Naive thymus-derived CD4-positive, alpha-beta T cell (primary cell): Measurements from ENCODE around the gene MARCHF3. TPM values are rescaled to one million over a fixed set of nuclear protein-coding genes. Genes with fewer than 3 reads are reported as not detected.

Experiments
- ATAC-seq: fragments of 150-1000 bp; cut with Tn5 transposase; 2 replicates; pipeline ENCODE4 v1.10.0; 2021; ENCODE audit warnings: mild to moderate bottlenecking, moderate library complexity
- CTCF ChIA-PET: fragments of 350-600 bp; sonication (Branson Sonifier 250); formaldehyde crosslinking; loops from one replicate; lab custom pipeline; 2021; ENCODE audit warnings: antibody characterized with exemption; lab: Charles Lee
- POLR2A ChIA-PET: fragments of 350-600 bp; sonication (Branson Sonifier 250); formaldehyde crosslinking; loops from one replicate; lab custom pipeline; 2021; ENCODE audit warnings: antibody characterized with exemption, inconsistent platforms; lab: Charles Lee
- DNase-seq, 9 donors: peaks; one replicate each; pipeline versions ENCODE4 v3.0.0 to v3.0.0-alpha.2; 2020 to 2022; ENCODE audit warnings: mixed read lengths in 1 of 9
- H3K27ac ChIP-seq: one replicate; pipeline ENCODE4 v1.7.0; 2013; ENCODE audit warnings: mild to moderate bottlenecking, low read depth, low read length, moderate library complexity
- H3K27me3 ChIP-seq, 2 donors: one replicate each; pipeline ENCODE4 v1.7.0; 2013; ENCODE audit warnings: low read length in 2 of 2, mild to moderate bottlenecking in 2 of 2, moderate library complexity in 2 of 2; ENCODE audit not compliant: control insufficient read depth in 2 of 2, insufficient read depth in 2 of 2
- H3K36me3 ChIP-seq, 3 experiments: 1 replicate in 2 of 3; 2 replicates in 1 of 3; pipeline ENCODE4 v1.7.0; 2013; ENCODE audit warnings: low read length in 3 of 3, mild to moderate bottlenecking in 3 of 3, moderate library complexity in 1 of 3; ENCODE audit not compliant: insufficient read depth in 3 of 3, control insufficient read depth in 2 of 3
- H3K4me1 ChIP-seq, 2 donors: one replicate each; pipeline ENCODE4 v1.7.0; 2013; ENCODE audit warnings: low read length in 2 of 2, mild to moderate bottlenecking in 2 of 2, moderate library complexity in 1 of 2; ENCODE audit not compliant: control insufficient read depth in 2 of 2, insufficient read depth in 2 of 2
- H3K4me3 ChIP-seq: 2 replicates; pipeline ENCODE4 v1.7.0; 2013; ENCODE audit warnings: mild to moderate bottlenecking, low read length
- H3K9me3 ChIP-seq, 3 experiments: 1 replicate in 2 of 3; 2 replicates in 1 of 3; pipeline ENCODE4 v1.7.0; 2013; ENCODE audit warnings: low read length in 3 of 3; ENCODE audit not compliant: control insufficient read depth in 2 of 3
- H3K27ac Mint-ChIP-seq, 9 donors: one replicate each; pipeline ENCODE4 v1.8.0; 2020 to 2022; ENCODE audit warnings: mixed read lengths in 9 of 9, mild to moderate bottlenecking in 8 of 9, moderate library complexity in 5 of 9, inconsistent platforms in 2 of 9
- H3K27me3 Mint-ChIP-seq, 5 donors: one replicate each; pipeline ENCODE4 v1.8.0; 2021 to 2022; ENCODE audit warnings: mixed read lengths in 5 of 5, mild to moderate bottlenecking in 1 of 5
- H3K36me3 Mint-ChIP-seq, 5 donors: one replicate each; pipeline ENCODE4 v1.8.0; 2020 to 2022; ENCODE audit warnings: mixed read lengths in 5 of 5, mild to moderate bottlenecking in 3 of 5, inconsistent platforms in 1 of 5
- H3K4me1 Mint-ChIP-seq, 7 donors: one replicate each; pipeline ENCODE4 v1.8.0; 2020 to 2022; ENCODE audit warnings: mixed read lengths in 7 of 7, mild to moderate bottlenecking in 3 of 7, inconsistent platforms in 1 of 7
- H3K4me3 Mint-ChIP-seq, 10 donors: one replicate each; pipeline ENCODE4 v1.8.0; 2020 to 2022; ENCODE audit warnings: mild to moderate bottlenecking in 10 of 10, mixed read lengths in 10 of 10, moderate library complexity in 6 of 10, inconsistent platforms in 2 of 10
- H3K9me3 Mint-ChIP-seq, 11 donors: one replicate each; pipeline ENCODE4 v1.8.0; 2020 to 2022; ENCODE audit warnings: mixed read lengths in 11 of 11, mild to moderate bottlenecking in 4 of 11, inconsistent platforms in 1 of 11, moderate library complexity in 1 of 11
- intact Hi-C, 2 donors: fragments of 100-400 bp; cut with micrococcal nuclease; formaldehyde crosslinking; loops; one replicate each; pipeline ENCODE4 v1.15.1; 2023
- polyA plus RNA-seq, 2 donors: library from polyadenylated mRNA; unstranded; fragments of 300-500 nt; fragmentation: Illumina TruSeq; gene quantifications; one replicate each; pipeline ENCODE4 v1.2.3, GENCODE V29; 2021
- total RNA-seq, 6 experiments: library from RNA in 5 of 6; stranded (reverse) in 5 of 6; gene quantifications; 1 replicate in 5 of 6; 2 replicates in 1 of 6; pipeline ENCODE4 v1.2.3 and lab custom pipeline; 2021 to 2026

Gene MARCHF3
- total and polyA plus RNA-seq, 7 experiments from 2014 or later: 3.1 to 15.4 (median 13.0) TPM

DNA sequence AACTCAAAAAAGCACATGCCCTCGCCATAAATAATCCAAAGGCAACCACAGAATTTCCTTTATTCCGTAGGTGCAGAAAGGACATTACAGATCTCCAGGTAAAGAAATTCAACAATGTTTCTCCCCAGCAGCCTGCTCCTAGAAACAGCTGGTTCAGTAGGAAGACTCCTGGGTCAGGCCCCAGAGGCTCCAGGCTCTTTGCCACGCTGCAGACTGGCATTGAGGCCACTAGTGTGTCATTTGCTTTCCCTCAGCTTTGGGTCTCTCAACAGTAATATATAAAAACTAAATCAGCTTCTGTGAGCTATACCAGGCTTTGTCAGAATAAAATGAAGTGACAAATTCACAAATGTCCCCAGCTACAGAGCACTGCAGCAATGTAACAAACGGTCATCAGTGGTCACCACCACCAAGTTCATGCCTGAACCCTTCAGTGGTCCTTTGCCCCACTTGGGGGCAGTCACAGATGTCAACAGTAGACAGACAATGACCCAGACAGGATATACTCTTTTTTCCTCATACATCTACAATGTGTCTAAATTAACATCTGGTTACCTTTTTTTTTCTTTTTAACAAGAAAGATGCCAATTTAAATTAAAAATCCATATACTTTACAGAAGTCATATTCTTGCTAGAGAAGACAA lies 93.5 kb downstream of the MARCHF3 start:
- no peak overlapping the region for H3K27ac Mint-ChIP-seq
- H3K4me3 Mint-ChIP-seq: no peak overlapping the region
- no peaks in the 10 kb centered on the region for H3K27me3 Mint-ChIP-seq
- H3K4me1 Mint-ChIP-seq: peaks cover 0 to 6% (median 0%) of the 10 kb centered on the region in 7 donors
- H3K36me3 Mint-ChIP-seq: peaks cover 0 to 3% (median 0%) of the 10 kb centered on the region in 5 donors
- Histone ChIP-seq H3K4me1 (no peaks in the 10 kb centered on the region), H3K27me3 (no peaks in the 10 kb centered on the region), H3K4me3 (no peak overlapping the region), H3K36me3 (no peaks in the 10 kb centered on the region), H3K27ac (no peak overlapping the region), H3K9me3 (no peaks in the 10 kb centered on the region)
- CTCF ChIA-PET: no interaction called here
- ATAC-seq: no peak
- intact Hi-C loops: no loop called here
- no peak for DNase-seq
- POLR2A ChIA-PET: interaction anchor here (0.6 kb wide), 1 partner anchor 20 kb away, joined by 5 read pairs; no protein-coding TSS in a partner anchor
- peaks cover 0 to 5% (median 0%) of the 10 kb centered on the region in 11 donors for H3K9me3 Mint-ChIP-seq

DNA sequence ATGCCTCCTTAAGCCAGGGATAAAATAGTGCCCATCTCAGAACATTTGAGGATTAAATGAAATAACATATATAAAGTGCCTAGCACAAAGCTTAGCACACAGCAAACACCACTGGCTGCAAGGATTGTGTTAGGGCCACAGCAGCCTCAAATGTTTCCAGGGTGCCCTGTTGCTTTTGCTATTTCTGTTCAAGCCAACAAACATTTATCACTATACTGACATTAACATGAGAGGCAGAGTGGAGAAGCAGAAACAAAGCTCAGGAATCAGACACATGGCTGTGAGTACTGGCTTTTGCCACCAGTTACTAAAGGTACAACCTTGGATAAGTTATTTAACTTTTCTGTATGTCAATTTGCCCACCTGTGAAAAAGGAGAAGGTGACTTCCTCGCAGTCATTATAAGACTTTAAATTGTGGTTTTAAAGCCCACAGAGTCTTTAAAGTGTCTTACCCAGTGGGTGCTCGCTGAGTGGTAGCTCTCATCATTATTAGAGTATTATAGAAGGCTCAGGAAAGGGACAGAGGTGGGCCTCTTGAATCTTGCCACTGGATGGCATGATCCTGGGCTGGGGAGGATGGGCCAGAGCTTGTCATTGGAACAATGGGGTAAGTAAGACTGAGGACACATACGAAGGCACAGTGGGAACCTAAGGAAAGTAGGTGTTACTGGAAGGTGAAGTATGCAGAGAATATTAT lies 98.2 kb downstream of the MARCHF3 start:
- ChIA-PET POLR2A (no interaction called here), CTCF (interaction anchor here (0.6 kb wide), 1 partner anchor 136 kb away, joined by 3 read pairs; no protein-coding TSS in a partner anchor)

DNA sequence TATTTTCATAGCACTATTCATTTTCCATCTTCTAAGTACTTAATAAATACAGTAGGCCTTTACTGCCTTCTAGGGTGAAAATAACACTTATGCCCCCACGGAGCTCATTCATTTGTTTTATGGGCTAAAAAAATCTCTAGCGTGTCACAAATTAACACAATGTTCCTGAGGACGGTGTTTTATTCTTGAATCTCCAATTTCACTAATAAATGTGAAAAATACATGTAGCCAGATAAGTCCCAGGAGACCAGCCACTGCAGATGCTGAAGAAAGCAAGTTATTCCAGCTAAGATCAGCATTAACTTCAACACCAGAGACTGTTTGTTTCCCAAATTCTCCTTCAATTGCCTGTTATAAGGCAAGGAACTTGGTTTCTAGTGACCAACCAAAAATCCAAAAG lies 102.3 kb downstream of the MARCHF3 start:
- DNase-seq (no peak), ATAC-seq (no peak)
- Histone ChIP-seq H3K36me3 (no peaks in the 10 kb centered on the region), H3K27me3 (no peaks in the 10 kb centered on the region), H3K4me3 (no peak overlapping the region), H3K27ac (no peak overlapping the region), H3K4me1 (no peaks in the 10 kb centered on the region), H3K9me3 (no peaks in the 10 kb centered on the region)
- H3K27ac Mint-ChIP-seq: no peak overlapping the region
- ChIA-PET CTCF (no interaction called here), POLR2A (no interaction called here)
- H3K9me3 Mint-ChIP-seq: no peaks in the 10 kb centered on the region
- no peaks in the 10 kb centered on the region for H3K36me3 Mint-ChIP-seq
- peaks cover 0 to 10% (median 3%) of the 10 kb centered on the region in 7 donors for H3K4me1 Mint-ChIP-seq
- H3K27me3 Mint-ChIP-seq: no peaks in the 10 kb centered on the region
- intact Hi-C loops: no loop called here
- no peak overlapping the region for H3K4me3 Mint-ChIP-seq

More for the DNA sequence above, 98.2 kb downstream of the MARCHF3 start:
- Histone ChIP-seq H3K36me3 (no peaks in the 10 kb centered on the region), H3K9me3 (no peaks in the 10 kb centered on the region), H3K27me3 (no peaks in the 10 kb centered on the region), H3K4me3 (no peak overlapping the region), H3K27ac (no peak overlapping the region), H3K4me1 (no peaks in the 10 kb centered on the region)
- Mint-ChIP-seq H3K27me3 (no peaks in the 10 kb centered on the region), H3K9me3 (peaks cover 0 to 5% (median 0%) of the 10 kb centered on the region in 11 donors), H3K36me3 (peaks cover 0 to 3% (median 0%) of the 10 kb centered on the region in 5 donors), H3K4me3 (peak overlapping the region in 1 of 10 donors; percentile 31), H3K27ac (no peak overlapping the region), H3K4me1 (peaks cover 0 to 10% (median 0%) of the 10 kb centered on the region in 7 donors)
- intact Hi-C loops: no loop called here
- DNase-seq (no peak), ATAC-seq (no peak)

DNA sequence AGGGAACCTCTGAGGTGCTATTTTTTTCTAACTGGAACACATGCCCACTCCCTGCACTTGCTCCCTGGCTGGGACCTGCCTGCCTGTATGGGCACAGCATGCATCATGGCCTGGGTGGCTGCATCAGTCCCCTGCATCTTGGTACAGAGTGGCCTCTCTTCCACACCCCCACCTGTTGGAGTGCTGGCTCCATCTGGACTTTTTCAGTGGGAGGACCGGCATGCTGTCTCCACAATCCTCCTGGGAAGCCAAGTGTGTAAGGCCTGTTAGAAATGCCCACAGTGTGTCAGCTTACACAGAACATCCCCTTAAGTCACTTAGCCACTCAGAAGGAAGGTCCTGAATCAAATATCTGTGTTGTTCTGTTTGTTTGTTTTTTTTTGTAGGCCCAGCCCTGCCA lies 102.9 kb downstream of the MARCHF3 start:
- DNase-seq (no peak), ATAC-seq (no peak)
- no peaks in the 10 kb centered on the region for H3K27me3 ChIP-seq
- Mint-ChIP-seq H3K4me1 (peaks cover 0 to 10% (median 3%) of the 10 kb centered on the region in 7 donors), H3K36me3 (peaks cover 0 to 4% (median 0%) of the 10 kb centered on the region in 5 donors), H3K27ac (no peak overlapping the region), H3K4me3 (no peak overlapping the region), H3K9me3 (no peaks in the 10 kb centered on the region), H3K27me3 (no peaks in the 10 kb centered on the region)
- no peaks in the 10 kb centered on the region for H3K36me3 ChIP-seq
- no peak overlapping the region for H3K27ac ChIP-seq
- POLR2A ChIA-PET: no interaction called here
- no peaks in the 10 kb centered on the region for H3K4me1 ChIP-seq
- H3K4me3 ChIP-seq: no peak overlapping the region
- H3K9me3 ChIP-seq: no peaks in the 10 kb centered on the region
- intact Hi-C loops: no loop called here
- CTCF ChIA-PET: no interaction called here

DNA sequence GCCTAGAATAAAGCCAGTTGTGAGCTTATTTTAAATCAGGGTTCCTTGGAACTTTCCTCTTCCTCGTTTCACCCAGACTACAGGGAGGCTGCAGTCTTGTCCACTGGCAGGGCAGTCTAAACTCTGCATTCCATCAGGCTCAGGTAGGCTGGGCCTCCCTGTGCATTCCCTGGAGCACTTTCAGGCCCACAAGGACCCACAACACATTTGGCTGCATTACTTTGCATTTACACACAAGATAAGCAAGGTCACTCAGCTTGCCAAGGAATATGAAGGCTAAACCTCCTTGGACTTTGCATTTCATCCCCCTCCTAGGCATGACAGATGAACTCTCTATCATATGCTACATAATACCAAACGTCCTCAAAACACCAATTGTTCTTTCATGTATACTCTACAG lies 104.2 kb downstream of the MARCHF3 start:
- intact Hi-C loops: no loop called here
- CTCF ChIA-PET: interaction anchor here (0.6 kb wide), 1 partner anchor 146 kb away, joined by 8 read pairs; no protein-coding TSS in a partner anchor

DNA sequence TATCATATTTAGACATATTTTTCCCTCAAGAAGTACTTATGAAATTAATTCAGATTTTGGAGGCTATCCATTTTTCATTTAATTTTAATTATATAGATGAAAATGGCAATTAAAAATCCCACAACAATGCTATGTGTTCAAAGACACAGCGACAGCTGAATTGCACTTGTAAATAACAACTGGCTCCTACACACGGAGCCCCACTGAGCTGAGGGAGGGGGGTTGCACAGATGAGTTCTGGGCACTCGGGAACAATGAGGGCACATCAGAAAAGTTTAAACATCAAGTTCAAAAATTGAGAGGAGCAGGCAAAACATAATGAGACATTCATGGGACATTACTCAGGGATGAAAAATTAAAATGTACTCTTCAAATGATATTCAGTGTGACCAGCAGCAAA lies 104.9 kb downstream of the MARCHF3 start:
- Histone ChIP-seq H3K9me3 (no peaks in the 10 kb centered on the region), H3K36me3 (no peaks in the 10 kb centered on the region), H3K27ac (no peak overlapping the region), H3K27me3 (no peaks in the 10 kb centered on the region), H3K4me3 (no peak overlapping the region), H3K4me1 (no peaks in the 10 kb centered on the region)
- Mint-ChIP-seq H3K27me3 (no peaks in the 10 kb centered on the region), H3K27ac (no peak overlapping the region), H3K4me3 (no peak overlapping the region), H3K36me3 (peaks cover 0 to 7% (median 0%) of the 10 kb centered on the region in 5 donors), H3K4me1 (peaks cover 0 to 14% (median 3%) of the 10 kb centered on the region in 7 donors), H3K9me3 (no peaks in the 10 kb centered on the region)
- POLR2A ChIA-PET: no interaction called here
- no peak for ATAC-seq
- DNase-seq: no peak
- intact Hi-C loops: no loop called here
- CTCF ChIA-PET: no interaction called here

More for the DNA sequence above, 104.2 kb downstream of the MARCHF3 start:
- POLR2A ChIA-PET: no interaction called here
- H3K27me3 ChIP-seq: no peaks in the 10 kb centered on the region
- no peaks in the 10 kb centered on the region for H3K4me1 ChIP-seq
- DNase-seq: no peak
- H3K27me3 Mint-ChIP-seq: no peaks in the 10 kb centered on the region
- H3K9me3 ChIP-seq: no peaks in the 10 kb centered on the region
- H3K4me1 Mint-ChIP-seq: peaks cover 0 to 12% (median 3%) of the 10 kb centered on the region in 7 donors
- peaks cover 0 to 7% (median 0%) of the 10 kb centered on the region in 5 donors for H3K36me3 Mint-ChIP-seq
- no peaks in the 10 kb centered on the region for H3K9me3 Mint-ChIP-seq
- no peak overlapping the region for H3K27ac ChIP-seq
- H3K36me3 ChIP-seq: no peaks in the 10 kb centered on the region
- H3K4me3 ChIP-seq: no peak overlapping the region
- no peak overlapping the region for H3K4me3 Mint-ChIP-seq
- no peak for ATAC-seq
- no peak overlapping the region for H3K27ac Mint-ChIP-seq
